Osteoblast (primary cell): ENCODE results near the gene ASRGL1. TPM values are rescaled to one million over a fixed set of nuclear protein-coding genes. Genes with fewer than 3 reads are reported as not detected.

Source experiments
- DNase-seq: peaks from one replicate; pipeline ENCODE4 v3.0.0; 2011; ENCODE audit warnings: low spot score, mixed read lengths; ENCODE audit not compliant: insufficient read length; ENCODE audit errors: missing footprints
- H2AFZ ChIP-seq: 2 replicates; pipeline ENCODE4 v1.6.0; 2011; ENCODE audit warnings: mild to moderate bottlenecking, low read length
- H3K27ac ChIP-seq: 2 replicates; pipeline ENCODE4 v1.5.1; 2011; ENCODE audit warnings: mild to moderate bottlenecking, low read depth, low read length, moderate library complexity
- H3K27me3 ChIP-seq: 2 replicates; pipeline ENCODE4 v1.6.0; 2012; ENCODE audit warnings: mild to moderate bottlenecking, control low read depth, inconsistent platforms, low read length, moderate library complexity; ENCODE audit not compliant: insufficient read depth
- H3K36me3 ChIP-seq: 2 replicates; pipeline ENCODE4 v1.5.1; 2011; ENCODE audit warnings: mild to moderate bottlenecking, low read length, control low read depth, moderate library complexity; ENCODE audit not compliant: insufficient read depth
- H3K4me1 ChIP-seq: 2 replicates; pipeline ENCODE4 v1.5.1; 2011; ENCODE audit warnings: mild to moderate bottlenecking, low read length, control low read depth, moderate library complexity; ENCODE audit not compliant: insufficient read depth
- H3K4me2 ChIP-seq: 2 replicates; pipeline ENCODE4 v1.6.0; 2011; ENCODE audit warnings: mild to moderate bottlenecking, low read length; ENCODE audit not compliant: insufficient read depth
- H3K4me3 ChIP-seq: fragments of 200-600 bp; sonication (generic); 3 replicates; pipeline ENCODE4 v1.5.1; 2012; ENCODE audit warnings: mild to moderate bottlenecking, low read length, inconsistent platforms; ENCODE audit not compliant: insufficient read depth
- H3K79me2 ChIP-seq: 2 replicates; pipeline ENCODE4 v1.6.0; 2012; ENCODE audit warnings: mild to moderate bottlenecking, low read length, control low read depth, inconsistent platforms; ENCODE audit not compliant: insufficient read depth
- H3K9me3 ChIP-seq: 2 replicates; pipeline ENCODE4 v1.5.1; 2011; ENCODE audit warnings: low read depth, low read length, control low read depth
- H4K20me1 ChIP-seq: 2 replicates; pipeline ENCODE4 v1.6.0; 2012; ENCODE audit warnings: mild to moderate bottlenecking, low read length, control low read depth; ENCODE audit not compliant: insufficient read depth
- total RNA-seq: library from RNA; depleted of rRNA; stranded (reverse); fragments of >200 nt; gene quantifications from 2 replicates; pipeline ENCODE4 v1.2.3, GENCODE V29; 2012
- TF ChIP-seq, protein P1 (sequence below): IDR thresholded peaks from 2 replicates; pipeline ENCODE4 v1.5.1; 2011; ENCODE audit warnings: mild to moderate bottlenecking, low read depth, low read length, moderate library complexity; ENCODE audit errors: extremely low read depth

ASRGL1 gene
- total RNA-seq, 1 donor: 0.36 TPM

DNA sequence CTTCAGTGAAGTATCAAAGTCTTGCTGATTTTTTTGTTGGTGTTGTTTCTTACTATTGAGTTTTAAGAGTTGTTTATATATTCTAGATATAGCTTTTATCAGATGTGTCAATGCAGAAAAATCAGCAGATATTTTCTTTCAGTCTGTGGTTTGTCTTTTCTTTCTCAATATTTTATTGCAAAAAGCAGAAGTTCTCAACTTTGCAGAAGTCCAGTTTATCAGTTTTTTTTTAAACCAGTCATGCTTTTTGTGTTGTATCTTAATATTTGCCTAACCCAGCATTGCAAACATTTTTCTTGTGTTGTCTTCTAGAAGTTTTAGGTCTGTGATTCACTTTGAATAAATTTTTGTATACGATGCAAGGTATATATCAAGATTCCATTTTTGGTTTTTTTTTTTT lies 7.0 kb downstream of the ASRGL1 start:
- Histone ChIP-seq H3K4me3 (no peak overlapping the region), H3K27ac (no peak overlapping the region), H2AFZ (no peak overlapping the region), H3K4me2 (no peak overlapping the region), H3K36me3 (no peaks in the 10 kb centered on the region), H3K79me2 (no peaks in the 10 kb centered on the region), H3K9me3 (no peaks in the 10 kb centered on the region), H4K20me1 (no peaks in the 10 kb centered on the region), H3K4me1 (no peaks in the 10 kb centered on the region), H3K27me3 (peaks cover 3% of the 10 kb centered on the region)
- TF ChIP-seq, protein P1, sequence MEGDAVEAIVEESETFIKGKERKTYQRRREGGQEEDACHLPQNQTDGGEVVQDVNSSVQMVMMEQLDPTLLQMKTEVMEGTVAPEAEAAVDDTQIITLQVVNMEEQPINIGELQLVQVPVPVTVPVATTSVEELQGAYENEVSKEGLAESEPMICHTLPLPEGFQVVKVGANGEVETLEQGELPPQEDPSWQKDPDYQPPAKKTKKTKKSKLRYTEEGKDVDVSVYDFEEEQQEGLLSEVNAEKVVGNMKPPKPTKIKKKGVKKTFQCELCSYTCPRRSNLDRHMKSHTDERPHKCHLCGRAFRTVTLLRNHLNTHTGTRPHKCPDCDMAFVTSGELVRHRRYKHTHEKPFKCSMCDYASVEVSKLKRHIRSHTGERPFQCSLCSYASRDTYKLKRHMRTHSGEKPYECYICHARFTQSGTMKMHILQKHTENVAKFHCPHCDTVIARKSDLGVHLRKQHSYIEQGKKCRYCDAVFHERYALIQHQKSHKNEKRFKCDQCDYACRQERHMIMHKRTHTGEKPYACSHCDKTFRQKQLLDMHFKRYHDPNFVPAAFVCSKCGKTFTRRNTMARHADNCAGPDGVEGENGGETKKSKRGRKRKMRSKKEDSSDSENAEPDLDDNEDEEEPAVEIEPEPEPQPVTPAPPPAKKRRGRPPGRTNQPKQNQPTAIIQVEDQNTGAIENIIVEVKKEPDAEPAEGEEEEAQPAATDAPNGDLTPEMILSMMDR: no peak
- DNase-seq: no peak

DNA sequence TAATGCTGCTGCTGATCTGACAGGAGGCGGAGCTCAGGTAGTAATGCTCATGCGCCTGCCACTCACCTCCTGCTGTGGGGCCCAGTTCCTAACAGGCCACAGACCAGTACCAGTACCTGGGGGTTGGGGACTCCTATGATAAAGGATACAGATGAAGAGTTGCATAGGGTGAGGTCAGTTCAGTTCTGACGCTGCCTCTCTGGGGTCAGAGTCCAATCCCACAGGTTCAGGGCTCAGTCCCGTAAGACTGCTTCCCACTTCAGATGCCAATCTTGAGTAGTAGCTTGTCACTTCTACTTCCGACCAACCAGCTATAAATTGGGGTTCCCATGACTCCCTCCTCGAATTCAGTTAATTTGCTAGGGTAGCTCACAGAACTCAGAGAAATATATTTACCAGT lies 8.6 kb downstream of the ASRGL1 start:
- Histone ChIP-seq H3K4me2 (no peak overlapping the region), H3K27ac (no peak overlapping the region), H2AFZ (no peak overlapping the region), H4K20me1 (no peaks in the 10 kb centered on the region), H3K36me3 (no peaks in the 10 kb centered on the region), H3K27me3 (no peaks in the 10 kb centered on the region), H3K9me3 (no peaks in the 10 kb centered on the region), H3K79me2 (no peaks in the 10 kb centered on the region), H3K4me1 (no peaks in the 10 kb centered on the region), H3K4me3 (no peak overlapping the region)
- TF ChIP-seq, protein P1: no peak
- no peak for DNase-seq

DNA sequence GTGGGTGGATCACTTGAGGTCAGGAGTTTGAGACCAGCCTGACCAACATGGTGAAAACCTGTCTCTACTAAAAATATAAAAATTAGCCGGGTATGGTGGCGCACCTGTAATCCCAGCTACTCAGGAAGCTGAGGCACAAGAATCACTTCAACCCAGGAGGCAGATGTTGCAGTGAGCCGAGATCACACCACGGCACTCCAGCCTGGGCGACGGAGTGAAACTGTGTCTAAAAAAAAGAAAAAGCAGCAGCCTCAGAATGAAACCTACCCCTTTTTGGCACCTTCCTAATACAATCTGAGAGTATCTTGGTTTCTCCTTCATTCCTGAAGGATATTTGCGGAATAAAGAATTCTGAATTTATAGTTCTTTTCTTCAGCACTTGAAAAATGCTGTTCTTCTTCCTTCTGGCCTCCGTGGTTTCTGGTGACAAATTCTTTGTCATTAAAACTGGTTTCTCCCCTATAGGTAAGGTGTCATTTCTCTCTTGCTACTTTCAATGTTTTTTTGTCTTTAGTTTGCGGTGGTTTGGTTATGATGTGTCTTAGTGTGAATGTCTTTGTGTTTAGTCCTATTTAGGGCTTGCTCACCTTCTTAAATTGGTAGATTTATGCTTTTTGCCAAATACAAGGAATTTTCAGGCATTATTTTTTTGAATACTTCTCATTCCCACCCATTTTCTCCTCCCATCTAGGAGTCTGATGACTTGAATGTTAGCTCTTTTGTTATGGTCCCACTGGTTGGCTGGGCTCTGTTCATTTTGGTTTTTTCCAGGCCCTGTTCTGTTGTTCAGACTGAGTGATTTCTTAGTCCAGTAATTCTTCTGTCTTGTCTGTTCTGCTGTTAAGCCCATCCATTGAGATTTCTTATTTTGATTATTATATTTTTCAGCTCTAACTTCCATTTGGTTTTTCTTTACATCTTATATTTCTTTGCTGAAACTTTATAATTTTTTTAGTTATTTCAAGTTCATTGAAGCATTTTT lies 15.4 kb downstream of the ASRGL1 start:
- Histone ChIP-seq H3K27ac (no peak overlapping the region), H3K79me2 (no peaks in the 10 kb centered on the region), H3K9me3 (no peaks in the 10 kb centered on the region), H3K4me2 (no peak overlapping the region), H3K27me3 (no peaks in the 10 kb centered on the region), H3K4me1 (no peaks in the 10 kb centered on the region), H4K20me1 (no peaks in the 10 kb centered on the region), H3K36me3 (no peaks in the 10 kb centered on the region), H3K4me3 (no peak overlapping the region), H2AFZ (no peak overlapping the region)
- TF ChIP-seq, protein P1: no peak
- DNase-seq: no peak

DNA sequence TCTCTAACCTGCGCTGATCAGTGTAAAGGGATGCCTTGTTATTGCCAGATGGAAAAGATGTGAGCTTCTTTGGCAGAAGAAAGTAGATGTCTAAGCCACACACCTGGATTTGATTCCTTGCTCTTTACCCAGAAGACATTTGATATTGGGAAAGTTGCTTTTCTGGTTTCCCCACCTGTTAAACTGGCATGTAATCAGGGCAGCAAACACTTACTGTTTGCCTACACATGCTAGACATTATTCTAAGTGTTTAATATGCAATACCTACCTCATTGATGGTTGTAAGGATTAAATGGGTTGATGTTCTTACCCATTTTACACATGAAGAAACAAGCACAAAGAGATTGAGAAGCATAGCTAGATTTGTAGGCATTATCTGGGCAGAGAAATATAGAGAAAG lies 16.6 kb downstream of the ASRGL1 start:
- H3K27me3 ChIP-seq: no peaks in the 10 kb centered on the region
- no peak for DNase-seq
- no peak overlapping the region for H3K27ac ChIP-seq
- H3K4me3 ChIP-seq: no peak overlapping the region
- no peak overlapping the region for H3K4me2 ChIP-seq
- H3K4me1 ChIP-seq: no peaks in the 10 kb centered on the region
- H4K20me1 ChIP-seq: no peaks in the 10 kb centered on the region
- H2AFZ ChIP-seq: no peak overlapping the region
- H3K79me2 ChIP-seq: no peaks in the 10 kb centered on the region
- no peaks in the 10 kb centered on the region for H3K9me3 ChIP-seq
- TF ChIP-seq, protein P1: no peak
- no peaks in the 10 kb centered on the region for H3K36me3 ChIP-seq
